UCSD-AML1 (cell line): Measurements from ENCODE around the gene MBD3L1.

ENCODE experiments used
- DNase-seq: peaks from one replicate; lab custom pipeline; 2025; ENCODE audit not compliant: unreplicated experiment; lab: John Stamatoyannopoulos, UW

Gene MBD3L1

GRCh38 chr19:8832132-8833021 is at the start of gene MBD3L1, which contains the start of gene ZNF558:
MBD3L1 (plus strand) TSS chr19:8832377; CDS start chr19:8842679, 10,302 bp downstream.
ZNF558 (minus strand) TSS chr19:8832304; CDS start chr19:8822659, 9,645 bp downstream.
- DNase-seq, result peak; percentile 100

GRCh38 chr19:8794823-8795222 is 37.4 kb upstream of the MBD3L1 start:
- DNase-seq, result no peak

GRCh38 chr19:8806661-8807060 is 25.5 kb upstream of the MBD3L1 start:
- no peak for DNase-seq

GRCh38 chr19:8811315-8812172 is 20.6 kb upstream of the MBD3L1 start:
- no peak for DNase-seq

GRCh38 chr19:8814176-8814575 is 18.0 kb upstream of the MBD3L1 start:
- no peak for DNase-seq

GRCh38 chr19:8815780-8816179 is 16.4 kb upstream of the MBD3L1 start:
- no peak for DNase-seq

- DNase-seq, result no peak
Observed at GRCh38 chr19:8820234-8820633, 11.9 kb upstream of the MBD3L1 start.

- DNase-seq, result no peak
Observed at GRCh38 chr19:8821748-8822241, 10.4 kb upstream of the MBD3L1 start.

- no peak for DNase-seq
Observed at GRCh38 chr19:8826371-8826770, 5.8 kb upstream of the MBD3L1 start.

- DNase-seq, result no peak
Observed at GRCh38 chr19:8827277-8827676, 4.9 kb upstream of the MBD3L1 start.

- no peak for DNase-seq
Observed at GRCh38 chr19:8831373-8831772, 804 bp upstream of the MBD3L1 start.

- no peak for DNase-seq
Observed at GRCh38 chr19:8831832-8832131, 395 bp upstream of the MBD3L1 start.

- no peak for DNase-seq
Observed at GRCh38 chr19:8835446-8835845, 3.3 kb downstream of the MBD3L1 start.

GRCh38 chr19:8835877-8836276 is 3.7 kb downstream of the MBD3L1 start:
- DNase-seq, result no peak

GRCh38 chr19:8840708-8841107 is 8.5 kb downstream of the MBD3L1 start:
- no peak for DNase-seq

GRCh38 chr19:8846819-8847218 is 14.6 kb downstream of the MBD3L1 start:
- DNase-seq, result no peak

- DNase-seq, result no peak
Observed at GRCh38 chr19:8849232-8849631, 17.1 kb downstream of the MBD3L1 start.

GRCh38 chr19:8850488-8850887 is 18.3 kb downstream of the MBD3L1 start:
- DNase-seq, result no peak

- no peak for DNase-seq
Observed at GRCh38 chr19:8858260-8858659, 26.1 kb downstream of the MBD3L1 start.

GRCh38 chr19:8866344-8866743 is 34.2 kb downstream of the MBD3L1 start:
- no peak for DNase-seq

- no peak for DNase-seq
Observed at GRCh38 chr19:8877854-8878705, 45.9 kb downstream of the MBD3L1 start.
